SU-DHL-6 (cell line): ENCODE data around the gene PEDS1.

ENCODE experiments used
- H2AFZ ChIP-seq: fragments of 200-600 bp; sonication (generic); 2 replicates; pipeline ENCODE4 v1.6.1; 2014; ENCODE audit warnings: low read depth, mild to moderate bottlenecking, moderate library complexity, mixed read lengths, antibody characterized with exemption, low read length; ENCODE audit not compliant: severe bottlenecking
- H3F3A ChIP-seq: fragments of 200-600 bp; shearing (Covaris generic); 2 replicates; pipeline ENCODE4 v1.6.0; 2016; ENCODE audit warnings: antibody characterized with exemption, mild to moderate bottlenecking; ENCODE audit not compliant: insufficient read depth
- H3K27ac ChIP-seq: fragments of 200-600 bp; sonication (generic); 2 replicates; pipeline ENCODE4 v1.5.1; 2016; ENCODE audit warnings: low read depth, mild to moderate bottlenecking, low read length, moderate library complexity, mixed read lengths
- H3K27me3 ChIP-seq: fragments of 200-600 bp; sonication (generic), shearing (Covaris generic); 2 replicates; pipeline ENCODE4 v1.6.0; 2014; ENCODE audit warnings: mild to moderate bottlenecking, low read length
- H3K36me3 ChIP-seq: fragments of 200-600 bp; sonication (generic); 2 replicates; pipeline ENCODE4 v1.6.1; 2014; ENCODE audit warnings: mild to moderate bottlenecking, low read length, mixed read lengths
- H3K4me2 ChIP-seq: fragments of 300-600, 200-600 bp; shearing (Covaris generic), sonication (generic); 2 replicates; pipeline ENCODE4 v1.6.0; 2014; ENCODE audit warnings: low read length, low read depth, mild to moderate bottlenecking; ENCODE audit not compliant: poor library complexity, severe bottlenecking
- H3K4me3 ChIP-seq: fragments of 200-600 bp; sonication (generic); 2 replicates; pipeline ENCODE4 v1.5.1; 2014; ENCODE audit warnings: antibody characterized with exemption, low read length, mild to moderate bottlenecking, mixed read lengths; ENCODE audit not compliant: insufficient read depth, poor library complexity, severe bottlenecking
- H3K79me2 ChIP-seq: fragments of 200-600 bp; sonication (generic); 2 replicates; pipeline ENCODE4 v1.6.1; 2014; ENCODE audit warnings: mild to moderate bottlenecking, low read length, moderate library complexity; ENCODE audit not compliant: insufficient read depth
- H3K9ac ChIP-seq: fragments of 200-600 bp; sonication (generic); 2 replicates; pipeline ENCODE4 v1.7.0; 2014; ENCODE audit warnings: mild to moderate bottlenecking, low read length
- H3K9me2 ChIP-seq: fragments of 200-600 bp; sonication (generic); replicated peaks from 2 replicates; pipeline ENCODE4 v1.6.1; 2014; ENCODE audit warnings: low read length; ENCODE audit not compliant: insufficient read depth
- H3K9me3 ChIP-seq: fragments of 200-600 bp; sonication (generic); 2 replicates; pipeline ENCODE4 v1.6.1; 2014; ENCODE audit warnings: low read length, mixed read lengths; ENCODE audit not compliant: insufficient read depth
- H4K20me1 ChIP-seq: fragments of 200-600 bp; sonication (generic); 2 replicates; pipeline ENCODE4 v1.6.1; 2014; ENCODE audit warnings: low read depth, mild to moderate bottlenecking, antibody characterized with exemption, low read length, moderate library complexity, mixed read lengths
- CTCF ChIP-seq: fragments of 200-600 bp; sonication (generic); IDR thresholded peaks from one replicate; pipeline ENCODE4 v1.5.1; 2017; ENCODE audit warnings: antibody characterized with exemption, mild to moderate bottlenecking, low read length, moderate library complexity; ENCODE audit not compliant: insufficient read depth, poor library complexity, severe bottlenecking
- EZH2phosphoT487 ChIP-seq: fragments of 200-600 bp; sonication (generic), shearing (Covaris generic); conservative IDR thresholded peaks from 2 replicates; pipeline ENCODE4 v1.6.1; 2018; ENCODE audit warnings: mild to moderate bottlenecking, antibody characterized with exemption, low read length, moderate library complexity, mixed read lengths

Gene PEDS1

GRCh38 chr20:50127587-50128519, 25.7 kb downstream of the PEDS1 start:
- Histone ChIP-seq H3K9me2 (no peaks in the 10 kb centered on the region), H3F3A (no peaks in the 10 kb centered on the region), H3K79me2 (no peaks in the 10 kb centered on the region), H3K4me2 (no peak overlapping the region), H3K36me3 (no peaks in the 10 kb centered on the region), H3K9me3 (no peaks in the 10 kb centered on the region), H3K27ac (no peak overlapping the region), H3K9ac (no peak overlapping the region), H2AFZ (no peak overlapping the region), H4K20me1 (no peaks in the 10 kb centered on the region), H3K27me3 (no peaks in the 10 kb centered on the region), H3K4me3 (no peak overlapping the region)
- no peak for TF ChIP-seq EZH2phosphoT487
- TF ChIP-seq CTCF = no peak

- Histone ChIP-seq H3K27me3 (no peaks in the 10 kb centered on the region), H2AFZ (no peak overlapping the region), H3F3A (no peaks in the 10 kb centered on the region), H3K4me2 (no peak overlapping the region), H3K36me3 (no peaks in the 10 kb centered on the region), H3K4me3 (no peak overlapping the region), H4K20me1 (no peaks in the 10 kb centered on the region), H3K79me2 (no peaks in the 10 kb centered on the region), H3K9me3 (no peaks in the 10 kb centered on the region), H3K9me2 (no peaks in the 10 kb centered on the region), H3K9ac (no peak overlapping the region), H3K27ac (no peak overlapping the region)
- no peak for TF ChIP-seq EZH2phosphoT487
- TF ChIP-seq CTCF = no peak
Measured at GRCh38 chr20:50126662-50127061, 26.9 kb downstream of the PEDS1 start.

- Histone ChIP-seq H3K79me2 (no peaks in the 10 kb centered on the region), H3K36me3 (no peaks in the 10 kb centered on the region), H3K27ac (no peak overlapping the region)
Measured at GRCh38 chr20:50125279-50125678, 28.2 kb downstream of the PEDS1 start.

More at GRCh38 chr20:50125279-50125678, 28.2 kb downstream of the PEDS1 start:
- no peaks in the 10 kb centered on the region for H3F3A ChIP-seq
- TF ChIP-seq CTCF (no peak), EZH2phosphoT487 (no peak)
- H3K4me2 ChIP-seq = no peak overlapping the region
- no peaks in the 10 kb centered on the region for H4K20me1 ChIP-seq
- no peaks in the 10 kb centered on the region for H3K27me3 ChIP-seq
- no peak overlapping the region for H2AFZ ChIP-seq
- no peak overlapping the region for H3K9ac ChIP-seq
- no peaks in the 10 kb centered on the region for H3K9me2 ChIP-seq
- H3K9me3 ChIP-seq = no peaks in the 10 kb centered on the region
- H3K4me3 ChIP-seq = no peak overlapping the region
